SK-N-SH treated with all-trans-retinoic acid at 6 μM for 48 hours (cell line): ENCODE data around the gene RNF40.

Experiments
- ATAC-seq: fragments of 200-7000 bp; cut with Tn5 transposase; 3 replicates; pipeline ENCODE4 v1.9.1; 2020; ENCODE audit warnings: mild to moderate bottlenecking, moderate library complexity
- ARNTL ChIP-seq: fragments of 450-650 bp; formaldehyde crosslinking; IDR thresholded peaks from 2 replicates; pipeline ENCODE4 v1.5.0; 2020; ENCODE audit warnings: low read depth, mild to moderate bottlenecking, moderate library complexity, borderline replicate concordance
- BACH2 ChIP-seq: fragments of 250-450 bp; sonication (Bioruptor Pico); IDR thresholded peaks from 2 replicates; pipeline ENCODE4 v1.9.0; 2021; ENCODE audit warnings: mild to moderate bottlenecking, borderline replicate concordance
- CSDC2 ChIP-seq: fragments of 250-450 bp; sonication (Bioruptor Pico); IDR thresholded peaks from 2 replicates; pipeline ENCODE4 v1.5.0; 2020; ENCODE audit warnings: mild to moderate bottlenecking, moderate library complexity
- CSRNP3 ChIP-seq: fragments of 250-450 bp; sonication (Bioruptor Pico); IDR thresholded peaks from 2 replicates; pipeline ENCODE4 v1.5.1; 2021; ENCODE audit warnings: mild to moderate bottlenecking, moderate library complexity
- ESRRG ChIP-seq: fragments of 250-450 bp; sonication (Bioruptor Pico); IDR thresholded peaks from 2 replicates; pipeline ENCODE4 v1.6.1; 2021; ENCODE audit warnings: mild to moderate bottlenecking
- GLIS3 ChIP-seq: fragments of 250-450 bp; sonication (Bioruptor Pico); IDR thresholded peaks from 2 replicates; pipeline ENCODE4 v1.5.0; 2020; ENCODE audit warnings: mild to moderate bottlenecking, moderate library complexity
- ISL1 ChIP-seq: fragments of 250-450 bp; sonication (Bioruptor Pico); IDR thresholded peaks from 2 replicates; pipeline ENCODE4 v2.1.2; 2022; ENCODE audit warnings: mild to moderate bottlenecking, moderate library complexity
- OSR1 ChIP-seq: fragments of 250-450 bp; sonication (Bioruptor Pico); IDR thresholded peaks from 2 replicates; pipeline ENCODE4 v1.8.0; 2022; ENCODE audit warnings: moderate library complexity, mild to moderate bottlenecking, inconsistent platforms
- PATZ1 ChIP-seq: fragments of 250-450 bp; sonication (Bioruptor Pico); IDR thresholded peaks from 2 replicates; pipeline ENCODE4 v1.8.0; 2020; ENCODE audit warnings: mild to moderate bottlenecking, moderate library complexity, borderline replicate concordance
- PPARA ChIP-seq: fragments of 250-450 bp; sonication (Bioruptor Pico); IDR thresholded peaks from 2 replicates; pipeline ENCODE4 v1.5.0; 2020; ENCODE audit warnings: mild to moderate bottlenecking, borderline replicate concordance
- RARB ChIP-seq: fragments of 250-450 bp; sonication (Bioruptor Pico); IDR thresholded peaks from 2 replicates; pipeline ENCODE4 v1.8.0; 2021; ENCODE audit warnings: mild to moderate bottlenecking, moderate library complexity
- SNAI2 ChIP-seq: fragments of 250-450 bp; sonication (Bioruptor Pico); IDR thresholded peaks from 2 replicates; pipeline ENCODE4 v1.5.0; 2020; ENCODE audit warnings: mild to moderate bottlenecking, moderate library complexity
- TCF4 ChIP-seq: fragments of 250-450 bp; sonication (Bioruptor Pico); IDR thresholded peaks from 2 replicates; pipeline ENCODE4 v1.8.0; 2021; ENCODE audit warnings: mild to moderate bottlenecking, moderate library complexity, borderline replicate concordance
- ZC3H10 ChIP-seq: fragments of 250-450 bp; sonication (Bioruptor Pico); IDR thresholded peaks from 2 replicates; pipeline ENCODE4 v1.5.1; 2021; ENCODE audit warnings: mild to moderate bottlenecking, moderate library complexity
- ZNF565 ChIP-seq: fragments of 450-650 bp; formaldehyde crosslinking; conservative IDR thresholded peaks from 2 replicates; pipeline ENCODE4 v1.5.0; 2020; ENCODE audit warnings: low read depth, mild to moderate bottlenecking, moderate library complexity
- ZNF70 ChIP-seq: fragments of 450-650 bp; formaldehyde crosslinking; IDR thresholded peaks from 2 replicates; pipeline ENCODE4 v1.5.0; 2020; ENCODE audit warnings: mild to moderate bottlenecking, moderate library complexity
- TF ChIP-seq, protein P1 (sequence below): fragments of 250-450 bp; sonication (Bioruptor Pico); IDR thresholded peaks from 2 replicates; pipeline ENCODE4 v1.5.0; 2020; ENCODE audit warnings: mild to moderate bottlenecking, moderate library complexity
- TF ChIP-seq, protein P2 (sequence below): fragments of 250-450 bp; sonication (Bioruptor Pico); IDR thresholded peaks from 2 replicates; pipeline ENCODE4 v1.5.1; 2020; ENCODE audit warnings: low read depth, mild to moderate bottlenecking, moderate library complexity
- TF ChIP-seq, protein P3 (sequence below): fragments of 250-450 bp; sonication (Bioruptor Pico); IDR thresholded peaks from 2 replicates; pipeline ENCODE4 v1.8.0; 2021; ENCODE audit warnings: low read depth, mild to moderate bottlenecking, moderate library complexity, borderline replicate concordance

The RNF40 gene

GRCh38 chr16:30769379-30770089 lies 7.4 kb downstream of the RNF40 start:
- no peak for ATAC-seq
- TF ChIP-seq PATZ1 (CRISPR knock-in tag) (no peak), ARNTL (CRISPR knock-in tag) (no peak), SNAI2 (CRISPR knock-in tag) (no peak), ZNF70 (CRISPR knock-in tag) (no peak), RARB (CRISPR knock-in tag) (no peak), ZNF565 (no peak), GLIS3 (CRISPR knock-in tag) (no peak), CSDC2 (CRISPR knock-in tag) (no peak), CSRNP3 (CRISPR knock-in tag) (no peak), TCF4 (CRISPR knock-in tag) (no peak), ISL1 (no peak)
- TF ChIP-seq, protein P1, sequence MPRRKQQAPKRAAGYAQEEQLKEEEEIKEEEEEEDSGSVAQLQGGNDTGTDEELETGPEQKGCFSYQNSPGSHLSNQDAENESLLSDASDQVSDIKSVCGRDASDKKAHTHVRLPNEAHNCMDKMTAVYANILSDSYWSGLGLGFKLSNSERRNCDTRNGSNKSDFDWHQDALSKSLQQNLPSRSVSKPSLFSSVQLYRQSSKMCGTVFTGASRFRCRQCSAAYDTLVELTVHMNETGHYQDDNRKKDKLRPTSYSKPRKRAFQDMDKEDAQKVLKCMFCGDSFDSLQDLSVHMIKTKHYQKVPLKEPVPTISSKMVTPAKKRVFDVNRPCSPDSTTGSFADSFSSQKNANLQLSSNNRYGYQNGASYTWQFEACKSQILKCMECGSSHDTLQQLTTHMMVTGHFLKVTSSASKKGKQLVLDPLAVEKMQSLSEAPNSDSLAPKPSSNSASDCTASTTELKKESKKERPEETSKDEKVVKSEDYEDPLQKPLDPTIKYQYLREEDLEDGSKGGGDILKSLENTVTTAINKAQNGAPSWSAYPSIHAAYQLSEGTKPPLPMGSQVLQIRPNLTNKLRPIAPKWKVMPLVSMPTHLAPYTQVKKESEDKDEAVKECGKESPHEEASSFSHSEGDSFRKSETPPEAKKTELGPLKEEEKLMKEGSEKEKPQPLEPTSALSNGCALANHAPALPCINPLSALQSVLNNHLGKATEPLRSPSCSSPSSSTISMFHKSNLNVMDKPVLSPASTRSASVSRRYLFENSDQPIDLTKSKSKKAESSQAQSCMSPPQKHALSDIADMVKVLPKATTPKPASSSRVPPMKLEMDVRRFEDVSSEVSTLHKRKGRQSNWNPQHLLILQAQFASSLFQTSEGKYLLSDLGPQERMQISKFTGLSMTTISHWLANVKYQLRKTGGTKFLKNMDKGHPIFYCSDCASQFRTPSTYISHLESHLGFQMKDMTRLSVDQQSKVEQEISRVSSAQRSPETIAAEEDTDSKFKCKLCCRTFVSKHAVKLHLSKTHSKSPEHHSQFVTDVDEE (CRISPR knock-in tag): no peak

DNA sequence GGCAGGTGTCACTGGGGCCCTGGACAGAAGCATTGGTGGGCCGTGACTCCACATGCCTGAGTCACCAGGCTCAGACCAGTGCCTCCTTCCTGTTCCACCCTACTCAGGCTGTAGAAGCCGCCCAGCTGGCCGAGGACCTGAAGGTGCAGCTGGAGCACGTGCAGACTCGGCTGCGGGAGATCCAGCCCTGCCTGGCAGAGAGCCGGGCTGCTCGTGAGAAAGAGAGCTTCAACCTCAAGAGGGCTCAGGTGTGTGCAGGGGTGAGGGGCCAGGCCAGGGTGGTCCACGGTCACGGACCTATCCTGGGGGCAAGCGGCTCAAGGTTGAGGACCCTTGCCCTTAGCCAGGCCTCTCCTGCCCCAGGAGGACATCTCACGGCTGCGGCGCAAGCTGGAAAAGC lies 9.6 kb downstream of the RNF40 start:
- ATAC-seq: no peak
- TF ChIP-seq, protein P2, sequence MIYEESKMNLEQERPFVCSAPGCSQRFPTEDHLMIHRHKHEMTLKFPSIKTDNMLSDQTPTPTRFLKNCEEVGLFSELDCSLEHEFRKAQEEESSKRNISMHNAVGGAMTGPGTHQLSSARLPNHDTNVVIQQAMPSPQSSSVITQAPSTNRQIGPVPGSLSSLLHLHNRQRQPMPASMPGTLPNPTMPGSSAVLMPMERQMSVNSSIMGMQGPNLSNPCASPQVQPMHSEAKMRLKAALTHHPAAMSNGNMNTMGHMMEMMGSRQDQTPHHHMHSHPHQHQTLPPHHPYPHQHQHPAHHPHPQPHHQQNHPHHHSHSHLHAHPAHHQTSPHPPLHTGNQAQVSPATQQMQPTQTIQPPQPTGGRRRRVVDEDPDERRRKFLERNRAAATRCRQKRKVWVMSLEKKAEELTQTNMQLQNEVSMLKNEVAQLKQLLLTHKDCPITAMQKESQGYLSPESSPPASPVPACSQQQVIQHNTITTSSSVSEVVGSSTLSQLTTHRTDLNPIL (CRISPR knock-in tag): no peak
- TF ChIP-seq, protein P3, sequence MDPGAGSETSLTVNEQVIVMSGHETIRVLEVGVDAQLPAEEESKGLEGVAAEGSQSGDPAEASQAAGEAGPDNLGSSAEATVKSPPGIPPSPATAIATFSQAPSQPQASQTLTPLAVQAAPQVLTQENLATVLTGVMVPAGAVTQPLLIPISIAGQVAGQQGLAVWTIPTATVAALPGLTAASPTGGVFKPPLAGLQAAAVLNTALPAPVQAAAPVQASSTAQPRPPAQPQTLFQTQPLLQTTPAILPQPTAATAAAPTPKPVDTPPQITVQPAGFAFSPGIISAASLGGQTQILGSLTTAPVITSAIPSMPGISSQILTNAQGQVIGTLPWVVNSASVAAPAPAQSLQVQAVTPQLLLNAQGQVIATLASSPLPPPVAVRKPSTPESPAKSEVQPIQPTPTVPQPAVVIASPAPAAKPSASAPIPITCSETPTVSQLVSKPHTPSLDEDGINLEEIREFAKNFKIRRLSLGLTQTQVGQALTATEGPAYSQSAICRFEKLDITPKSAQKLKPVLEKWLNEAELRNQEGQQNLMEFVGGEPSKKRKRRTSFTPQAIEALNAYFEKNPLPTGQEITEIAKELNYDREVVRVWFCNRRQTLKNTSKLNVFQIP (CRISPR knock-in tag): no peak
- TF ChIP-seq, protein P1 (CRISPR knock-in tag): no peak
- TF ChIP-seq ZNF565: no peak
- TF ChIP-seq ISL1: no peak
- TF ChIP-seq OSR1 (CRISPR knock-in tag): no peak
- no peak for TF ChIP-seq BACH2 (CRISPR knock-in tag)
- no peak for TF ChIP-seq PATZ1 (CRISPR knock-in tag)
- TF ChIP-seq ESRRG: no peak
- TF ChIP-seq PPARA (CRISPR knock-in tag): no peak
- TF ChIP-seq ZC3H10 (CRISPR knock-in tag): no peak
- no peak for TF ChIP-seq ARNTL (CRISPR knock-in tag)
